Karpas-422 (cell line): ENCODE data around the gene LINC01488. TPM values are rescaled to one million over a fixed set of nuclear protein-coding genes. Genes with fewer than 3 reads are reported as not detected.

Source experiments
- DNase-seq: peaks from one replicate; pipeline ENCODE4 v3.0.0-alpha.2; 2015
- H2AFZ ChIP-seq: fragments of 200-600 bp; sonication (generic); 2 replicates; pipeline ENCODE4 v1.6.1; 2014; ENCODE audit warnings: antibody characterized with exemption, low read length, mixed read lengths
- H3K27ac ChIP-seq: fragments of 200-600 bp; sonication (generic); 2 replicates; pipeline ENCODE4 v1.5.1; 2014; ENCODE audit warnings: mild to moderate bottlenecking, low read length, moderate library complexity
- H3K27me3 ChIP-seq: fragments of 200-600 bp; sonication (generic); 2 replicates; pipeline ENCODE4 v1.6.1; 2014; ENCODE audit warnings: low read length, mixed read lengths
- H3K36me3 ChIP-seq: fragments of 200-600 bp; sonication (generic); 2 replicates; pipeline ENCODE4 v1.6.1; 2014; ENCODE audit warnings: low read length, mixed read lengths; ENCODE audit not compliant: insufficient read depth
- H3K4me1 ChIP-seq: fragments of 200-600 bp; sonication (generic); 2 replicates; pipeline ENCODE4 v1.6.1; 2014; ENCODE audit warnings: mild to moderate bottlenecking, low read length, mixed read lengths
- H3K4me2 ChIP-seq: fragments of 200-600 bp; sonication (generic); 2 replicates; pipeline ENCODE4 v1.6.1; 2014; ENCODE audit warnings: low read length, low read depth, mild to moderate bottlenecking; ENCODE audit not compliant: poor library complexity, severe bottlenecking
- H3K4me3 ChIP-seq: fragments of 200-600 bp; sonication (generic); 2 replicates; pipeline ENCODE4 v1.5.1; 2014; ENCODE audit warnings: mild to moderate bottlenecking, antibody characterized with exemption, low read length, mixed read lengths
- H3K79me2 ChIP-seq: fragments of 200-600 bp; sonication (generic); 2 replicates; pipeline ENCODE4 v1.6.1; 2014; ENCODE audit warnings: mild to moderate bottlenecking, low read length, mixed read lengths
- H3K9ac ChIP-seq: fragments of 200-600 bp; sonication (generic); 2 replicates; pipeline ENCODE4 v1.6.0; 2014; ENCODE audit warnings: low read length
- H3K9me2 ChIP-seq: fragments of 200-600 bp; sonication (generic), shearing (Covaris generic); replicated peaks from 2 replicates; pipeline ENCODE4 v1.6.0; 2014; ENCODE audit warnings: mild to moderate bottlenecking, low read length, moderate library complexity; ENCODE audit not compliant: insufficient read depth
- H3K9me3 ChIP-seq: fragments of 300-700, 200-600 bp; sonication (generic); 2 replicates; pipeline ENCODE4 v1.6.1; 2014; ENCODE audit warnings: low read length, mixed read lengths
- H4K20me1 ChIP-seq: fragments of 200-600 bp; sonication (generic); 2 replicates; pipeline ENCODE4 v1.6.1; 2014; ENCODE audit warnings: mild to moderate bottlenecking, antibody characterized with exemption, low read length, low read depth; ENCODE audit not compliant: insufficient read depth
- total RNA-seq: library from RNA; depleted of rRNA; stranded (reverse); fragments of >200 nt; shearing (Covaris generic); gene quantifications from 2 replicates; pipeline ENCODE4 v1.2.3, GENCODE V29; 2014; ENCODE audit warnings: low replicate concordance

LINC01488 gene
- total RNA-seq, 1 experiment from 2014 or later: not detected

DNA sequence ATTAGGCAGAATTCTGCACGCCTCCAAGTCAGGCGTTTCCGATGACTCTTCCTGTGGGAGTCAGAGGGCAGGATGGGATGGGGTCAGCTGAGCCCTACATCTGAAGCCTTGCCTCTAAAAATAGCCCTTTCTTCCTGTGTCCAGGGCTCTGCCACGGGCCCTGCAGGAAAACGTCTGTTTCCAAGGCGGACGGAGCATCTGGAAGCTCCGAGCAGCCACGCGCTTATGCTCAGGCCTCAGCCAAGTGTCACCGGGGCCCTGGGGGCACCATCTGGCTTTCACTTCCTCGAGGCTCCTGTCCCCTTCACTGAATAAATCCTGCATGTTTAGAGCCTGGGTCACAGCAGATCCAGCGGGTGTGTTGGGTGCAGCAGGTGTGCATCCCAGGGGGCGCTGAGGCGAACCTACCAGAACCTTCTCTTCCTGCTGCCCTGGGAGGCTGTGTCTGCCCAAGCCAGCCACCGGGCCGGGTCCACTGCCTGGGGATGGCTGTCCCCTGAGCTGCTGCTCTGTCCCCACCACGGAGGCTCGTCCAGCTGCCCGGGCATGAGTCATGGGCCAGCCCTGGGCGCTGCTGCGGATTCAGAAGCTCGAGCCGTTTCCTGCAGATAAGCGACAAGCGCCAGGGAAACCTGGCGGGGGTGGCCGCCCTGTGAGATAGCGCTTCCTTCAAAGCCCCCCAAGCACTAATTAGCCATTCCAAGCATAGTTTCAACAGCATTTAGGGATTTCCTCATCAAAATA lies 32.0 kb upstream of the LINC01488 start:
- Histone ChIP-seq H3K79me2 (no peaks in the 10 kb centered on the region), H3K4me1 (no peaks in the 10 kb centered on the region), H3K36me3 (no peaks in the 10 kb centered on the region), H3K27me3 (no peaks in the 10 kb centered on the region), H4K20me1 (no peaks in the 10 kb centered on the region), H3K27ac (no peak overlapping the region), H3K9ac (no peak overlapping the region), H3K4me3 (no peak overlapping the region), H3K4me2 (no peak overlapping the region), H3K9me2 (no peaks in the 10 kb centered on the region), H2AFZ (no peak overlapping the region), H3K9me3 (no peaks in the 10 kb centered on the region)
- DNase-seq: no peak

DNA sequence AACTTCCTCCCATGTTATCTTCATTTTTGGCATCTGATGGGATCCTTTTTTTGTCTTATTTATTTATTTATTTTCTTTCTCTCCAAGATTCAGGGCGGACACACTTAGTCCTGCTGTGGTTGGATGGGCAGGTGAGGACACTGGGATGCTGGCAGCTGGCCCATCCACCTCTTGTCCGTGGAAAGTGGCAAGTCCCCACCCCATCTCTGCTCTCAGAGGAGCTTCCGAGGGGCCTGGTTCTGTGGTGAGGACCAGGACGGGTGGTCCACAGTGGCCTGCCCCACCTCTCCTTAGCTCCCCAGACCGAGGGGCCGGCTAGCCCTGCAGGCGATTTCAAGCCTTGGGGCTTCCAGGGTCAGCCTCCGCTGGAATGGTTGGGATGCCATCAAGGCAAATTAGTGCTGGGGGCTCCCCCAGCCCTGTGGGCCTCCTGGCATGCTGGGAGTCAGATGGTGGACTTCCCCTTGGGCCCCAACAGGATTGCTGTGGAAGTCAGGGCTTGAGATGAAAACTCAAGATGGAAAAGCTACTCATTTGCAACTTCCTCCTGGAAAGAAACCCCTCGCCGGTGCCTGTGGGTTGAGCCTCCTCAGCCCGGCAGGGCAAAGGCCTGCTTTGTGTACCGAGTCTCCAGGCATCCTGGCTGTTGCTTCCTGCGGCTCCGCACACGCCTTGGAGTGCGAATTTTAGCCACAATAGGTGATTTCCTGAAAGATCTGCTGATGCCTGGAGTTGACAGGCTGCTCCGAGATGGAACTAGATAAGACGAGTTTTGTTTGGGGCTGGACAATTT lies 31.2 kb upstream of the LINC01488 start:
- Histone ChIP-seq H3K4me2 (no peak overlapping the region), H3K9me2 (no peaks in the 10 kb centered on the region), H3K27me3 (no peaks in the 10 kb centered on the region), H3K36me3 (no peaks in the 10 kb centered on the region), H3K9ac (no peak overlapping the region), H3K4me1 (no peaks in the 10 kb centered on the region), H2AFZ (no peak overlapping the region), H3K9me3 (no peaks in the 10 kb centered on the region), H3K4me3 (no peak overlapping the region), H4K20me1 (no peaks in the 10 kb centered on the region), H3K27ac (no peak overlapping the region), H3K79me2 (no peaks in the 10 kb centered on the region)
- DNase-seq: no peak

DNA sequence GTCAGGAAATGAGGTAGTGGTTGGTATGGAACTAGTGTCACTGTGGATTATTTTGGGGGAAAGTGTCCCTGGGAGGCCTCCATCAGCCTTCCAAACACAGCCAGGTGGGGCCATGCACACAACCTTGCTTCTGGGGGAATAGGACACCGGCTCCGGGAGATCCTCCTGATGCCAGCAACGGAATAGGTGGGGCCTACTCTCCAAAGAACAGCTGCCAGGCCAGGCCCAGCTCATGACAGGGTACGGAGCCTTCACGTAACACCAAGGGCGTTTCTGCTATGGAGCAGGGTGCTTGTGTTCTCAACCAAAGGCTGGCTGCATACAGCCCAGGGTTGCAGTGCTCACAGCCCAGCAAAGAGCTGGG lies 30.6 kb upstream of the LINC01488 start:
- no peak overlapping the region for H3K4me2 ChIP-seq
- H3K27me3 ChIP-seq: no peaks in the 10 kb centered on the region
- H3K36me3 ChIP-seq: no peaks in the 10 kb centered on the region
- no peaks in the 10 kb centered on the region for H3K79me2 ChIP-seq
- no peaks in the 10 kb centered on the region for H3K9me3 ChIP-seq
- H4K20me1 ChIP-seq: no peaks in the 10 kb centered on the region
- DNase-seq: no peak
- no peaks in the 10 kb centered on the region for H3K4me1 ChIP-seq
- H3K4me3 ChIP-seq: no peak overlapping the region
- H3K9ac ChIP-seq: no peak overlapping the region
- no peak overlapping the region for H2AFZ ChIP-seq
- H3K27ac ChIP-seq: no peak overlapping the region
- H3K9me2 ChIP-seq: no peaks in the 10 kb centered on the region

DNA sequence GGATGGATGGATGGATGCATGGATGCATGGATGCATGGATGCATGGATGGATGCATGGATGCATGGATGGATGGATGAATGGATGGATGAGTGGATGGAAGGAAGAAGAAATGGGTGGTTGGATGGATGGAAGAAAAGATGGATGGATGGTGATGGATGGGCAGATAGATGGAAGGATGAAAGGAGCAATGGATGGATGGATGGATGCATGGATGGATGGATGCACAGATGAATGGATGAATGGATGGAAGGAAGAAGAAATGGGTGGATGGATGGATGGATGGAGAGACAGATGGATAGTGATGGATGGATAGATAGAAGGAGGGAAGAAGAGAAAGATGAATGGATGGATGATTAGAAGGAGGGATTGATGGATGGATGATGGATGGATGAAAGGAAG lies 30.2 kb upstream of the LINC01488 start:
- Histone ChIP-seq H3K9ac (no peak overlapping the region), H3K4me3 (no peak overlapping the region), H3K9me3 (no peaks in the 10 kb centered on the region), H4K20me1 (no peaks in the 10 kb centered on the region), H3K27ac (no peak overlapping the region), H3K4me2 (no peak overlapping the region), H3K36me3 (no peaks in the 10 kb centered on the region), H3K27me3 (no peaks in the 10 kb centered on the region), H3K9me2 (no peaks in the 10 kb centered on the region), H3K4me1 (no peaks in the 10 kb centered on the region), H3K79me2 (no peaks in the 10 kb centered on the region), H2AFZ (no peak overlapping the region)
- no peak for DNase-seq

DNA sequence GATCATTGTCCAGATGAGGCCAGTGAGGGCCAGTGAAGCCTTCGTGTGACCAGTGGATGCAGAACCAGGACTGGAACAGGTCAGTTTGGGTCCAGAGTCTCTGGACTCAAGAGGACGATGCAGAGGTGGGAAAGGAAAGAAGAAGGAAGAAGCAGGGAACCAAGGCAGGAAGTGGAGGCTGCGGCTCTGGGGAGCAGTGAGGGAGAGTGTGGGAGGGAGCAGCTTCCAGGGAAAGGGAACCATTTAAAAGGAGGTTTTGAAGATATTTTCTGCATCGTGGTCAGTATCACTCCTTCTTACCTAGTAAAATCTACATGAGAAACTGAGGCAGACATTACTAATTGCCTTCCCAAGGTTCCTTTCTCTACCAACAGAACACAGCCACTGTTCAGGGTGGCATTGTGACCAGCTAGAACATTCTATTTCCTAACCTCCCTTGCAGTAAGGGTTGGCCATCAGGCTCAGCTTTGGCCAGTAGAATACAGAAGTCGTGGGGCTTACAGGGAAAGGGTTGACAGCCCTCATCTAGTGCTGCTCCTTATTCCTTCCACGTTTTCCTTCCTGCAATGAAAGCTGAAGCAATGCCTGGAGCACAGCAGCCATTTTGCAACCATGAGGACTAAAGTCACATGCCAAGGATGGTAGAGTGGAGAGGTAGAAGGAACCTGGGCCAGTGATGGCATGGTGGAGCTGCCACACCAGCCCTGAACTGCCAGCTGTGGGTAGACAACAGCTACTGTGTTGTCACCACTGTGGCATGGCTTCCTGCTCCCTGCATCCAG lies 29.1 kb upstream of the LINC01488 start:
- Histone ChIP-seq H3K4me2 (no peak overlapping the region), H3K9ac (no peak overlapping the region), H3K27ac (no peak overlapping the region), H2AFZ (no peak overlapping the region), H3K4me1 (no peaks in the 10 kb centered on the region), H3K4me3 (no peak overlapping the region), H3K9me3 (no peaks in the 10 kb centered on the region), H3K79me2 (no peaks in the 10 kb centered on the region), H3K27me3 (no peaks in the 10 kb centered on the region), H3K36me3 (no peaks in the 10 kb centered on the region), H4K20me1 (no peaks in the 10 kb centered on the region), H3K9me2 (no peaks in the 10 kb centered on the region)
- no peak for DNase-seq

DNA sequence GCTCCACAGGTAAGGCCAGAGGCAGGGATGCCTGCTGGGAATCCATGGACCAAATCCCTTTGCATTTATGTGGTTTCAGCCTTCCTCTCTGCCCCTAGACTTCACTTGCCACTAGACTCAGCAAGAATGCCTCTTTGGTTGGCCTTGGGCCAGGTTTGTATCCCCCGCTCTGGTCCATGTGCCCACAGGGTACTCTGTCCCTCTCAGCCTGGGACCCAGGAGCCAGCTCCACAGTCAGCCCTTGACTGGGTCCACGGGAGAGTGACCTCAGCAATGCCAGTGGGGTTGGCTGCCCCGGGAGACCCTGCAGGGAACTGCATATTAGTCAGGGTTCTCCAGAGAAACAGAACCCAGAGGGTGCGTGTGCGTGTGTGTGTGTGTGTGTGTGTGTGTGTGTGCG lies 28.3 kb upstream of the LINC01488 start:
- no peaks in the 10 kb centered on the region for H3K9me3 ChIP-seq
- H2AFZ ChIP-seq: no peak overlapping the region
- H3K4me1 ChIP-seq: no peaks in the 10 kb centered on the region
- no peak overlapping the region for H3K4me3 ChIP-seq
- H3K9me2 ChIP-seq: no peaks in the 10 kb centered on the region
- H3K27me3 ChIP-seq: no peaks in the 10 kb centered on the region
- H4K20me1 ChIP-seq: no peaks in the 10 kb centered on the region
- no peaks in the 10 kb centered on the region for H3K36me3 ChIP-seq
- no peak overlapping the region for H3K9ac ChIP-seq
- H3K79me2 ChIP-seq: no peaks in the 10 kb centered on the region
- no peak overlapping the region for H3K27ac ChIP-seq
- no peak overlapping the region for H3K4me2 ChIP-seq
- DNase-seq: no peak

DNA sequence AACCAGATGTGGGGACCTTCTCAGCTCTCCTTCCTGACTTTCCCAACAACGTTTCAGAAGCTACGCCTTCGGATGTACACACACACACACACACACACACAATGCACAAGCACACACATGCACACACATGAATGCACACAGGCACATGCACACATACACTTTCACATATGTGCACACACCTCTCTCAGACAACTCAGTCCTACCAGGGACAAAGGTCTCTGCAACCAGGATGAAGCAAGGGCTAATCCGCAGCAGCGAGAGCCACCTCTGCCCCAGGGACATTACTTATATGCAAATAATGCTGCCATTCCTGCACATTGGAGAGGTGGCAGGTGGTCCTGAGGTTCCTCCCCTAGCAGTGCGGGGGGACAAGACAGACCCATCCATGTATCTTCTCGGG lies 27.4 kb upstream of the LINC01488 start:
- Histone ChIP-seq H3K9ac (no peak overlapping the region), H3K4me3 (no peak overlapping the region), H3K4me2 (no peak overlapping the region), H2AFZ (no peak overlapping the region), H3K79me2 (no peaks in the 10 kb centered on the region), H3K36me3 (no peaks in the 10 kb centered on the region), H3K27me3 (no peaks in the 10 kb centered on the region), H3K9me3 (no peaks in the 10 kb centered on the region), H3K27ac (no peak overlapping the region), H3K4me1 (no peaks in the 10 kb centered on the region), H3K9me2 (no peaks in the 10 kb centered on the region), H4K20me1 (no peaks in the 10 kb centered on the region)
- no peak for DNase-seq

DNA sequence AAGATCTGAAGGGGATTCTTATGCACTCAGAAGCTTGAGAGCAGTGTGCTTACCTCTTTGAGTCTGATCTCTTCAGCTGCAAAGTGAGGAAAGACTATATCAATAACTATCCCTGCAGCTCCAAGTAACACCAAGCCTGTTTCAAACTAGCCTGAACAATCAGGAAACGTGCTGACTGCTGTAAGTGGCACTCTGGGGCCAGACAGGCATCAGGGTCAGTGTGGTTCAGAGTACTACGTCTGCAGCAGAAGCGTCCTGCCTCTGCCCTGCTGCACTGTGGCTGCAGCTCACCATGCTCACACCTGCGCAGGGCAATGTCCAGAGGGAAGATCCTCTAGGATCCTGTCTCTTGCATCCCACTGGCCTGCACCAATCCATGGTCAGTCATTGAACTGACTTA lies 25.5 kb upstream of the LINC01488 start:
- Histone ChIP-seq H2AFZ (no peak overlapping the region), H3K9ac (no peak overlapping the region), H3K36me3 (no peaks in the 10 kb centered on the region), H3K27ac (no peak overlapping the region), H3K9me3 (no peaks in the 10 kb centered on the region), H3K9me2 (no peaks in the 10 kb centered on the region), H3K4me1 (no peaks in the 10 kb centered on the region), H4K20me1 (no peaks in the 10 kb centered on the region), H3K4me2 (no peak overlapping the region), H3K4me3 (no peak overlapping the region), H3K79me2 (no peaks in the 10 kb centered on the region), H3K27me3 (no peaks in the 10 kb centered on the region)
- DNase-seq: no peak
